Mesendoderm (in vitro differentiated cells): Measurements from ENCODE around the gene TWF1.

Experiments
- DNase-seq: peaks from one replicate; pipeline ENCODE4 v3.0.0; 2013
- H2AK5ac ChIP-seq: 2 replicates; pipeline ENCODE4 v1.6.1; 2013; ENCODE audit warnings: low read length, inconsistent platforms
- H2BK120ac ChIP-seq: 2 replicates; pipeline ENCODE4 v1.6.1; 2013; ENCODE audit warnings: low read depth, mild to moderate bottlenecking, low read length, moderate library complexity, mixed read lengths
- H2BK15ac ChIP-seq: replicated peaks from 2 replicates; pipeline ENCODE4 v1.6.1; 2013; ENCODE audit warnings: low read depth, mild to moderate bottlenecking, moderate library complexity
- H2BK5ac ChIP-seq: 2 replicates; pipeline ENCODE4 v1.6.1; 2013; ENCODE audit warnings: low read length, inconsistent platforms
- H3K18ac ChIP-seq: 2 replicates; pipeline ENCODE4 v1.6.1; 2013; ENCODE audit warnings: mild to moderate bottlenecking, low read length, mixed read lengths
- H3K23ac ChIP-seq: one replicate; pipeline ENCODE4 v1.6.1; 2013; ENCODE audit warnings: low read length
- H3K27ac ChIP-seq: 2 replicates; pipeline ENCODE4 v1.5.1; 2013; ENCODE audit warnings: low read depth, mild to moderate bottlenecking, inconsistent platforms, low read length, moderate library complexity
- H3K27me3 ChIP-seq: 2 replicates; pipeline ENCODE4 v1.6.1; 2013; ENCODE audit warnings: low read length, control low read depth, mild to moderate bottlenecking, inconsistent platforms; ENCODE audit not compliant: insufficient read depth, poor library complexity
- H3K36me3 ChIP-seq: 2 replicates; pipeline ENCODE4 v1.6.1; 2013; ENCODE audit warnings: low read length, inconsistent platforms; ENCODE audit not compliant: control insufficient read depth, insufficient read depth
- H3K4ac ChIP-seq: one replicate; pipeline ENCODE4 v1.6.1; 2013; ENCODE audit warnings: low read depth, mild to moderate bottlenecking, low read length, moderate library complexity
- H3K4me1 ChIP-seq: 2 replicates; pipeline ENCODE4 v1.6.1; 2013; ENCODE audit warnings: low read depth, low read length, inconsistent platforms; ENCODE audit not compliant: control insufficient read depth
- H3K4me2 ChIP-seq: 2 replicates; pipeline ENCODE4 v1.6.1; 2013; ENCODE audit warnings: low read length
- H3K4me3 ChIP-seq: 2 replicates; pipeline ENCODE4 v1.5.1; 2013; ENCODE audit warnings: mild to moderate bottlenecking, low read length
- H3K56ac ChIP-seq: one replicate; pipeline ENCODE4 v1.6.1; 2013; ENCODE audit warnings: low read length
- H3K79me1 ChIP-seq: 2 replicates; pipeline ENCODE4 v1.6.1; 2013; ENCODE audit warnings: low read length, inconsistent platforms
- H3K79me2 ChIP-seq: 2 replicates; pipeline ENCODE4 v1.6.1; 2013; ENCODE audit warnings: mild to moderate bottlenecking, low read length; ENCODE audit not compliant: control insufficient read depth, insufficient read depth
- H3K9ac ChIP-seq: 2 replicates; pipeline ENCODE4 v1.6.1; 2013; ENCODE audit warnings: low read length, inconsistent platforms
- H4K5ac ChIP-seq: one replicate; pipeline ENCODE4 v1.6.1; 2013; ENCODE audit warnings: low read length
- H4K8ac ChIP-seq: one replicate; pipeline ENCODE4 v1.6.1; 2013; ENCODE audit warnings: low read depth, mild to moderate bottlenecking, control low read depth, low read length, moderate library complexity
- WGBS: extraction: QIAGEN DNeasy Blood & Tissue Kit; methylation state at CpG from one replicate; pipeline ENCODE4 v1.1.7; 2013; ENCODE audit warnings: low lambda C conversion rate, missing lambda C conversion rate; ENCODE audit not compliant: insufficient coverage; ENCODE audit errors: extremely low coverage; 5-methylcytosine and 5-hydroxymethylcytosine counted together

TWF1 gene

GRCh38 chr12:43842259-43842658 lies 36.1 kb upstream of the TWF1 start:
- no peak overlapping the region for H3K4ac ChIP-seq
- no peaks in the 10 kb centered on the region for H3K79me2 ChIP-seq
- no peaks in the 10 kb centered on the region for H3K36me3 ChIP-seq
- no peak overlapping the region for H3K23ac ChIP-seq
- no peak overlapping the region for H4K5ac ChIP-seq
- H3K4me1 ChIP-seq = no peaks in the 10 kb centered on the region
- H3K4me2 ChIP-seq = no peak overlapping the region
- H3K56ac ChIP-seq = no peak overlapping the region
- H2BK120ac ChIP-seq = no peak overlapping the region
- H2BK15ac ChIP-seq = no peak overlapping the region
- H3K79me1 ChIP-seq = no peaks in the 10 kb centered on the region
- no peak overlapping the region for H3K18ac ChIP-seq
- H3K9ac ChIP-seq = no peak overlapping the region
- H4K8ac ChIP-seq = no peak overlapping the region
- no peak overlapping the region for H2BK5ac ChIP-seq
- WGBS = no CpG with 5 or more reads among the region's 1 CpG
- H2AK5ac ChIP-seq = no peak overlapping the region
- H3K4me3 ChIP-seq = no peak overlapping the region
- no peak for DNase-seq
- H3K27ac ChIP-seq = no peak overlapping the region
- H3K27me3 ChIP-seq = no peaks in the 10 kb centered on the region

- H3K4me3 ChIP-seq = no peak overlapping the region
- no peak overlapping the region for H2BK15ac ChIP-seq
- H3K18ac ChIP-seq = no peak overlapping the region
- WGBS = no CpG with 5 or more reads among the region's 3 CpGs
- H3K27ac ChIP-seq = no peak overlapping the region
- no peaks in the 10 kb centered on the region for H3K4me1 ChIP-seq
- no peak overlapping the region for H2BK5ac ChIP-seq
- H3K9ac ChIP-seq = no peak overlapping the region
- H3K79me2 ChIP-seq = no peaks in the 10 kb centered on the region
- H2AK5ac ChIP-seq = no peak overlapping the region
- H2BK120ac ChIP-seq = no peak overlapping the region
- H4K8ac ChIP-seq = no peak overlapping the region
- H3K79me1 ChIP-seq = no peaks in the 10 kb centered on the region
- H4K5ac ChIP-seq = no peak overlapping the region
- no peak overlapping the region for H3K4me2 ChIP-seq
- H3K4ac ChIP-seq = no peak overlapping the region
- no peaks in the 10 kb centered on the region for H3K27me3 ChIP-seq
- no peak overlapping the region for H3K23ac ChIP-seq
- DNase-seq = no peak
- no peaks in the 10 kb centered on the region for H3K36me3 ChIP-seq
- no peak overlapping the region for H3K56ac ChIP-seq
Measured at GRCh38 chr12:43841253-43841652, 35.1 kb upstream of the TWF1 start.

GRCh38 chr12:43840338-43840737 lies 34.2 kb upstream of the TWF1 start:
- Histone ChIP-seq H3K18ac (no peak overlapping the region), H3K79me2 (no peaks in the 10 kb centered on the region), H3K4me1 (no peaks in the 10 kb centered on the region), H3K9ac (no peak overlapping the region), H3K27ac (no peak overlapping the region), H3K4me3 (no peak overlapping the region), H2BK15ac (no peak overlapping the region), H3K56ac (no peak overlapping the region), H3K36me3 (no peaks in the 10 kb centered on the region), H2AK5ac (no peak overlapping the region), H3K4ac (no peak overlapping the region), H3K79me1 (no peaks in the 10 kb centered on the region), H3K23ac (no peak overlapping the region), H3K27me3 (no peaks in the 10 kb centered on the region), H2BK120ac (no peak overlapping the region), H4K5ac (no peak overlapping the region), H3K4me2 (no peak overlapping the region), H2BK5ac (no peak overlapping the region), H4K8ac (no peak overlapping the region)
- WGBS = no CpG with 5 or more reads among the region's 4 CpGs
- DNase-seq = no peak

- Histone ChIP-seq H2BK5ac (no peak overlapping the region), H3K9ac (peak overlapping the region; percentile 64), H3K36me3 (no peaks in the 10 kb centered on the region), H3K27me3 (no peaks in the 10 kb centered on the region), H3K4me3 (peak overlapping the region; percentile 25), H3K23ac (no peak overlapping the region), H3K79me2 (no peaks in the 10 kb centered on the region), H3K4me1 (no peaks in the 10 kb centered on the region), H3K79me1 (no peaks in the 10 kb centered on the region), H3K4ac (no peak overlapping the region), H2BK15ac (no peak overlapping the region), H3K4me2 (peak overlapping the region; percentile 75), H2AK5ac (no peak overlapping the region), H3K18ac (peak overlapping the region; percentile 91), H2BK120ac (no peak overlapping the region), H4K8ac (no peak overlapping the region), H3K56ac (peak overlapping the region; percentile 86), H3K27ac (no peak overlapping the region), H4K5ac (no peak overlapping the region)
- DNase-seq = no peak
- no CpG with 5 or more reads among the region's 8 CpGs for WGBS
Measured at GRCh38 chr12:43836475-43836989, 30.4 kb upstream of the TWF1 start.

- peak within 1 kb of the TSS; percentile 64 for H3K9ac ChIP-seq
- no peak within 1 kb of the TSS for H2AK5ac ChIP-seq
- H2BK15ac ChIP-seq = no peak within 1 kb of the TSS
- H3K27ac ChIP-seq = no peak within 1 kb of the TSS
- no peak within 1 kb of the TSS for H4K5ac ChIP-seq
- WGBS = no CpG with 5 or more reads among the region's 103 CpGs
- H3K4me3 ChIP-seq = peak within 1 kb of the TSS; percentile 25
- no peak within 1 kb of the TSS for H3K4ac ChIP-seq
- H3K4me2 ChIP-seq = peak within 1 kb of the TSS; percentile 75
- H3K56ac ChIP-seq = peak within 1 kb of the TSS; percentile 86
- H2BK120ac ChIP-seq = no peak within 1 kb of the TSS
- no peak within 1 kb of the TSS for H4K8ac ChIP-seq
- H3K27me3 ChIP-seq = no peaks in the 10 kb centered on the region
- no peaks in the 10 kb centered on the region for H3K79me1 ChIP-seq
- H3K79me2 ChIP-seq = no peaks in the 10 kb centered on the region
- DNase-seq = peak; percentile 74
- peak within 1 kb of the TSS; percentile 91 for H3K18ac ChIP-seq
- no peak within 1 kb of the TSS for H2BK5ac ChIP-seq
- no peaks in the 10 kb centered on the region for H3K4me1 ChIP-seq
- H3K23ac ChIP-seq = no peak within 1 kb of the TSS
- no peaks in the 10 kb centered on the region for H3K36me3 ChIP-seq
Measured at GRCh38 chr12:43835656-43836474, 29.7 kb upstream of the TWF1 start, which contains the start of gene TMEM117. Gene TMEM117, plus strand, starts transcription at chr12:43836081.
